KBM-7 (cell line): Measurements from ENCODE around the gene PRKRIP1.
"Not testable (repeated sequence)": the region's sequence is repeated elsewhere in the genome, so short reads cannot be mapped to it uniquely, and the experiment has no call there.

Experiments used
- DNase-seq: peaks from one replicate; pipeline ENCODE4 v3.0.0-alpha.2; 2015
- in situ Hi-C: fragments of 300-500 bp; cut with MboI; formaldehyde crosslinking; loops from 2 replicates; pipeline ENCODE4 v1.14.3; 2020; ENCODE audit warnings: low sequenced_read_pairs, low pct_unique_long_range_greater_than_20kb, mixed read lengths

Gene PRKRIP1

GRCh38 chr7:102395873-102396709 is at the start of gene PRKRIP1:
TSS of gene PRKRIP1 (plus strand) at chr7:102396363. CDS start at chr7:102396412, 49 bp downstream.
- peak; percentile 88 for DNase-seq
- in situ Hi-C loops: no loop called here

- DNase-seq, in situ Hi-C loops: not testable (repeated sequence)
These were observed 49.2 kb upstream of the PRKRIP1 start for GRCh38 chr7:102346983-102347382.

GRCh38 chr7:102356344-102356743 is 39.8 kb upstream of the PRKRIP1 start, which contains the start of gene SPDYE6:
TSS of gene SPDYE6 (minus strand) at chr7:102356444. CDS start at chr7:102356023, 421 bp downstream.
- DNase-seq, in situ Hi-C loops: not testable (repeated sequence)

GRCh38 chr7:102363549-102364393 is 32.4 kb upstream of the PRKRIP1 start:
- in situ Hi-C loops: not testable (repeated sequence)
- DNase-seq: peak; percentile 99

GRCh38 chr7:102364394-102364886 is 31.7 kb upstream of the PRKRIP1 start:
- DNase-seq, in situ Hi-C loops: not testable (repeated sequence)

- DNase-seq, in situ Hi-C loops: not testable (repeated sequence)
These were observed 30.8 kb upstream of the PRKRIP1 start for GRCh38 chr7:102365390-102365789.

- in situ Hi-C loops, DNase-seq: not testable (repeated sequence)
These were observed 26.1 kb upstream of the PRKRIP1 start for GRCh38 chr7:102370038-102370437.

GRCh38 chr7:102372796-102373195 is 23.4 kb upstream of the PRKRIP1 start:
- in situ Hi-C loops, DNase-seq: not testable (repeated sequence)

- in situ Hi-C loops: no loop called here
- DNase-seq: no peak
These were observed 19.1 kb upstream of the PRKRIP1 start for GRCh38 chr7:102376964-102377466.

GRCh38 chr7:102380837-102381236 is 15.3 kb upstream of the PRKRIP1 start:
- DNase-seq, in situ Hi-C loops: not testable (repeated sequence)

- in situ Hi-C loops, DNase-seq: not testable (repeated sequence)
These were observed 14.3 kb upstream of the PRKRIP1 start for GRCh38 chr7:102381696-102382425.

GRCh38 chr7:102387064-102387463 is 9.1 kb upstream of the PRKRIP1 start:
- in situ Hi-C loops: no loop called here
- no peak for DNase-seq

GRCh38 chr7:102389810-102390209 is 6.4 kb upstream of the PRKRIP1 start:
- in situ Hi-C loops: loop anchor here (5.0 kb wide), 1 partner anchor 108 kb away; no protein-coding TSS in a partner anchor

GRCh38 chr7:102390697-102391484 is 5.3 kb upstream of the PRKRIP1 start:
- DNase-seq: peak; percentile 78
- in situ Hi-C loops: loop anchor here (5.0 kb wide), 1 partner anchor 109 kb away; no protein-coding TSS in a partner anchor

More at GRCh38 chr7:102389810-102390209, 6.4 kb upstream of the PRKRIP1 start:
- DNase-seq: no peak

- DNase-seq: no peak
- in situ Hi-C loops: loop anchor here (5.0 kb wide), 1 partner anchor 110 kb away; no protein-coding TSS in a partner anchor
These were observed 3.8 kb upstream of the PRKRIP1 start for GRCh38 chr7:102392330-102392729.

GRCh38 chr7:102393467-102393866 is 2.7 kb upstream of the PRKRIP1 start:
- in situ Hi-C loops: loop anchor here (5.0 kb wide), 1 partner anchor 111 kb away; no protein-coding TSS in a partner anchor
- DNase-seq: no peak

- no peak for DNase-seq
- in situ Hi-C loops: no loop called here
These were observed 631 bp upstream of the PRKRIP1 start for GRCh38 chr7:102395592-102395872.

- in situ Hi-C loops: no loop called here
- no peak for DNase-seq
These were observed 502 bp downstream of the PRKRIP1 start for GRCh38 chr7:102396710-102397019.
